Measurements from ENCODE around the gene MAPK9.

MAPK9 gene

GRCh38 chr5:180274695-180275094 lies 17.2 kb downstream of the MAPK9 start:
- Histone ChIP-seq H3K4me1 (ENCODE audit: control insufficient read depth, insufficient read depth, low read length, poor library complexity, severe bottlenecking) (no peaks in the 10 kb centered on the region), H3K36me3 (ENCODE audit: control insufficient read depth, insufficient read depth, low read length) (peaks cover 82% of the 10 kb centered on the region), H3K9me3 (ENCODE audit: control insufficient read depth, low read length) (peaks cover 24% of the 10 kb centered on the region), H3K27ac (ENCODE audit: low read depth, low read length, severe bottlenecking) (no peak overlapping the region), H3K4me3 (ENCODE audit: extremely low read depth, insufficient read depth, low read length, poor library complexity, severe bottlenecking) (no peak overlapping the region)
- no CpG with 5 or more reads among the region's 1 CpG for WGBS, 2 experiments (ENCODE audit: insufficient coverage in 2 of 2)

DNA sequence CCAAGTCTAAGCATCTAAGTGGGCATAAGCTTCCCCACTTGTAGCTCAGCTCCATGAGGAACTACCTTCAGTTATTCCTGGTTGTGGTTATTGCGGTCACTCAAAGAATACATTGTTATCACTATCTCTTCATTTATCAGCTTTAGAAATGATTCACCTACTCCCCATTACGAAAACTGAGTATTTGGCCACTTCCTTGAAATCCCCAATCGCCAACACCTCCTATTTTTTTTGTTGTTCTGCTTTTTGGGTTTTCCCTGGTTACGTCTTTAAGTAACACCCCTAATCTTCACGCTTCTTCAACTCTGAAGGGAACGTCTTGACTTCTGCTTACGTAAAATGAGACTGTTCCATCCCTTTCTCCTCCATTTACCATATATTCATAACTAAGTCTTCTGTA lies 20.7 kb downstream of the MAPK9 start:
- no peak overlapping the region for H3K27ac ChIP-seq (ENCODE audit: low read depth, low read length, severe bottlenecking)
- H3K4me1 ChIP-seq (ENCODE audit: control insufficient read depth, insufficient read depth, low read length, poor library complexity, severe bottlenecking) = no peaks in the 10 kb centered on the region
- H3K9me3 ChIP-seq (ENCODE audit: control insufficient read depth, low read length) = peaks cover 31% of the 10 kb centered on the region
- peaks cover 83% of the 10 kb centered on the region for H3K36me3 ChIP-seq (ENCODE audit: control insufficient read depth, insufficient read depth, low read length)
- WGBS, 2 experiments (ENCODE audit: insufficient coverage in 2 of 2) = 91 to 100% methylated on average over 4 to 5 of the region's 7 CpGs
- H3K4me3 ChIP-seq (ENCODE audit: extremely low read depth, insufficient read depth, low read length, poor library complexity, severe bottlenecking) = no peak overlapping the region

DNA sequence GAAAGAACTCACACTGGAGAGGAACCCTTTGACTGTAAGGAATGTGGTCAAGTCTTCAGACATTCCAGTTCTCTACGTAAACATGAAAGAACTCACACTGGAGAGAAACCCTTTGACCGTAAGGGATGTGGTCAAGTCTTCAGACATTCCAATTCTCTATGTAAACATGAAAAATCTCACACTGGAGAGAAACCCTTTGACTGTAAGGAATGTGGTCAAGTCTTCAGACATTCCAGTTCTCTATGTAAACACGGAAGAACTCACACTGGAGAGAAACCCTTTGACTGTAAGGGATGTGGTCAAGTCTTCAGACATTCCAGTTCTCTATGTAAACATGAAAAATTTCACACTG lies 32.6 kb downstream of the MAPK9 start:
- Histone ChIP-seq H3K9me3 (ENCODE audit: control insufficient read depth, low read length) (peaks cover 91% of the 10 kb centered on the region), H3K4me3 (ENCODE audit: extremely low read depth, insufficient read depth, low read length, poor library complexity, severe bottlenecking) (no peak overlapping the region), H3K27ac (ENCODE audit: low read depth, low read length, severe bottlenecking) (no peak overlapping the region), H3K36me3 (ENCODE audit: control insufficient read depth, insufficient read depth, low read length) (peaks cover 93% of the 10 kb centered on the region), H3K4me1 (ENCODE audit: control insufficient read depth, insufficient read depth, low read length, poor library complexity, severe bottlenecking) (no peaks in the 10 kb centered on the region)
- no CpG with 5 or more reads among the region's 3 CpGs for WGBS, 2 experiments (ENCODE audit: insufficient coverage in 2 of 2)

DNA sequence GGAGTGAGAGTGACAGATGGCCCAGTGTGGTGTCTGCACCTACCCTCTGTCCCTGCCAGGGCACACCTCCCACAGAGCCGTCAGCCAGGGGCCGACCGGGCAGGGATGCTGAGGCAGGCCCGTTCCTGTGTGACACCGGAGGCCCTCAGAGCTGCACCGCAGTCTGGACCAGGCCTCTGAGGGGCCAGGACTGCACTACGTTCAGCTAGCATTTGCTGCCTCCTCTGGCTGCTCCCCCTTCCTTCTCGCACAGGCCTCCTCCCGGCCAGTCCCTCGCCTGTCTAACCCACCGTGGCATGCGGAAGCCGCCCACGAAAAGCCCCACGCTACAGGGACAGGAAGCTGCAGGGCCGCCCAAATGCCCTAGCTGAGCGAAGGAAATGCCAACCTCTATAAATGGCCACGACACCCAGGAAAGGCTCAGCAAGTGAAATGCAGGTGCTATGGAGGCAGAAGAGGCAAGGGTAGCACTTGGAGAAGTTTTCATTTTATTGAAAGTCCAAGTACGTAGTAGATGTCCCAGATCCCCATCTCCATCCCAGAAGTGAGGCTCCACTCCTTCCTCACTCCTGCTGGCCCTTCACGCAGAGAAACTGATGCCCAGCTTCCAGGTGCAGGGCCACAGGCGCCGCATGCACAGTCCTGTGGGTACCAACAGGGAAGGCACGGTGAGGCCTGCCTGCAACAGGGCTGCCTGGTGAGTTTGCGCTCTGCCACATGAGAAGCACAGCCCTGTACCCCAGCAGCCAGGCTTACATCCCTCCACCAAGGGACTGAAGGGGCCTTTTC lies 38.7 kb downstream of the MAPK9 start:
- Histone ChIP-seq H3K4me3 (ENCODE audit: extremely low read depth, insufficient read depth, low read length, poor library complexity, severe bottlenecking) (no peak overlapping the region), H3K4me1 (ENCODE audit: control insufficient read depth, insufficient read depth, low read length, poor library complexity, severe bottlenecking) (no peaks in the 10 kb centered on the region), H3K9me3 (ENCODE audit: control insufficient read depth, low read length) (peaks cover 89% of the 10 kb centered on the region), H3K27ac (ENCODE audit: low read depth, low read length, severe bottlenecking) (no peak overlapping the region), H3K36me3 (ENCODE audit: control insufficient read depth, insufficient read depth, low read length) (peaks cover 91% of the 10 kb centered on the region)
- 90 to 92% methylated on average over 20 to 23 of the region's 24 CpGs for WGBS, 2 experiments (ENCODE audit: insufficient coverage in 2 of 2)

GRCh38 chr5:180251887-180252286 lies 40.0 kb downstream of the MAPK9 start:
- H3K9me3 ChIP-seq (ENCODE audit: control insufficient read depth, low read length) = peaks cover 85% of the 10 kb centered on the region
- no peak overlapping the region for H3K27ac ChIP-seq (ENCODE audit: low read depth, low read length, severe bottlenecking)
- no peaks in the 10 kb centered on the region for H3K4me1 ChIP-seq (ENCODE audit: control insufficient read depth, insufficient read depth, low read length, poor library complexity, severe bottlenecking)
- H3K4me3 ChIP-seq (ENCODE audit: extremely low read depth, insufficient read depth, low read length, poor library complexity, severe bottlenecking) = no peak overlapping the region
- WGBS, 2 experiments (ENCODE audit: insufficient coverage in 2 of 2) = 96 to 100% methylated on average over 4 of the region's 7 CpGs
- peaks cover 91% of the 10 kb centered on the region for H3K36me3 ChIP-seq (ENCODE audit: control insufficient read depth, insufficient read depth, low read length)

DNA sequence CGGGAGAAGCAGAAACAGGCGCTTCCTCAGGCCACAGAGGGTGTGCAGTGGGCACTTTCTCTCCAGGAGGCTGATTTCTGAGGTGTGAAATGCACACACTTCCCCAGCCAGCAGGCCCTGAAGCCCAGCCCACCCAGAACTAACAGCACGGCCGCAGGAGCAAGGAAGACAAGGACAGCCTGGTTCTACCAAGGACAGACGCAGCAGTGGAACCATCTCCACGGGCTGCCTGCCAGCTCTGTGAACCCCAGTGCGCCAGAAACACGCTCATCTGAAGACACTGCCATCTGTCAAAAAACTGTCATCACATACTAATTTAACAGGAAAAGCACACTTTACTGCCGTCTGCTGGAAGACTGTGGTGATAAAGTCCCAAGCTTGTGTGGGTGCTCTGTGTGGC lies 40.7 kb downstream of the MAPK9 start:
- no peak overlapping the region for H3K27ac ChIP-seq (ENCODE audit: low read depth, low read length, severe bottlenecking)
- H3K36me3 ChIP-seq (ENCODE audit: control insufficient read depth, insufficient read depth, low read length) = peaks cover 83% of the 10 kb centered on the region
- peaks cover 79% of the 10 kb centered on the region for H3K9me3 ChIP-seq (ENCODE audit: control insufficient read depth, low read length)
- H3K4me1 ChIP-seq (ENCODE audit: control insufficient read depth, insufficient read depth, low read length, poor library complexity, severe bottlenecking) = no peaks in the 10 kb centered on the region
- 98% methylated on average over 7 to 8 of the region's 9 CpGs for WGBS, 2 experiments (ENCODE audit: insufficient coverage in 2 of 2)
- no peak overlapping the region for H3K4me3 ChIP-seq (ENCODE audit: extremely low read depth, insufficient read depth, low read length, poor library complexity, severe bottlenecking)

DNA sequence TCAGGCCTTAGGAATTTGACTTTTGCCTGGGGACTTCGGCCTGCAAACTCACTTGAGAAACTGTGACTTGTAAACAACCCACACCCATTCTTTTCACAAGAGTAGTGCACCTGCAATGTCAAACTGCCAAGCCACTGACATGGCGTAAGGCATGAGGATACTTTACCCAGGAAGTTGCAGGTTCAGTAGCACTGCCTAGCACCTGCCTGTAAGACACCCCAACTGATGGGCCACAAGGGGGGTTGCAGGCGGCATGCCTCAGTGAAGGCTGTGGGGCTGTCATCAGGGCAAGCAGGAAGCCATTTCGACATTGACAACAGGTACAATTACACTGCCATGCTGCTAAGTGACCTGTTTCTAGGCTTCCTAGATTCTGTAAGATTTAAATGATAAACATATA lies 41.6 kb downstream of the MAPK9 start:
- no peak overlapping the region for H3K4me3 ChIP-seq (ENCODE audit: extremely low read depth, insufficient read depth, low read length, poor library complexity, severe bottlenecking)
- H3K4me1 ChIP-seq (ENCODE audit: control insufficient read depth, insufficient read depth, low read length, poor library complexity, severe bottlenecking) = no peaks in the 10 kb centered on the region
- WGBS, 2 experiments (ENCODE audit: insufficient coverage in 2 of 2) = 91 to 92% methylated on average over 2 to 4 of the region's 4 CpGs
- H3K36me3 ChIP-seq (ENCODE audit: control insufficient read depth, insufficient read depth, low read length) = peaks cover 80% of the 10 kb centered on the region
- no peak overlapping the region for H3K27ac ChIP-seq (ENCODE audit: low read depth, low read length, severe bottlenecking)
- peaks cover 71% of the 10 kb centered on the region for H3K9me3 ChIP-seq (ENCODE audit: control insufficient read depth, low read length)

DNA sequence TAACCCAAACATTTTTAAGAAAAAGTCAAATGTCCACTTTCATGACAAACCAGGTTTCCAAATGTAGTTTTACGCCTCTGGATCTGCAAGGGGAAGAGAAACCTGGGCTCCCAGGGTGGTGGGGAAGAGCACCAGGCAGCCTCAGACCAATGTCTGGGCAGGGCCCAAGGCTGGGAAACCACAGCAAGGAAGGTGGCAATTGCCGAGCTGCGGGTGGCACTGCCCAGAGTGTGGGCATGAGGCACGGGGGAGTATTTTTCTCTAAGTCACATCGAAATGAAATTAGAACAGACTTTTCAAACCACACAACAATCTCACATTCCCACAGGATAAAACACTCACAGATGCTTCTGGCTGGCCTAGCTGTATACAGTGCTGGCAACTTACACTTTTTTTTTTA lies 50.3 kb downstream of the MAPK9 start:
- no peaks in the 10 kb centered on the region for H3K4me1 ChIP-seq (ENCODE audit: control insufficient read depth, insufficient read depth, low read length, poor library complexity, severe bottlenecking)
- H3K27ac ChIP-seq (ENCODE audit: low read depth, low read length, severe bottlenecking) = no peak overlapping the region
- no peaks in the 10 kb centered on the region for H3K9me3 ChIP-seq (ENCODE audit: control insufficient read depth, low read length)
- H3K36me3 ChIP-seq (ENCODE audit: control insufficient read depth, insufficient read depth, low read length) = peaks cover 67% of the 10 kb centered on the region
- H3K4me3 ChIP-seq (ENCODE audit: extremely low read depth, insufficient read depth, low read length, poor library complexity, severe bottlenecking) = no peak overlapping the region
- 91 to 100% methylated on average over 3 to 4 of the region's 5 CpGs for WGBS, 2 experiments (ENCODE audit: insufficient coverage in 2 of 2)

GRCh38 chr5:180238631-180239030 lies 53.3 kb downstream of the MAPK9 start:
- H3K36me3 ChIP-seq (ENCODE audit: control insufficient read depth, insufficient read depth, low read length) = peaks cover 76% of the 10 kb centered on the region
- H3K4me1 ChIP-seq (ENCODE audit: control insufficient read depth, insufficient read depth, low read length, poor library complexity, severe bottlenecking) = no peaks in the 10 kb centered on the region
- no peaks in the 10 kb centered on the region for H3K9me3 ChIP-seq (ENCODE audit: control insufficient read depth, low read length)
- no peak overlapping the region for H3K27ac ChIP-seq (ENCODE audit: low read depth, low read length, severe bottlenecking)
- H3K4me3 ChIP-seq (ENCODE audit: extremely low read depth, insufficient read depth, low read length, poor library complexity, severe bottlenecking) = no peak overlapping the region
- WGBS, 2 experiments (ENCODE audit: insufficient coverage in 2 of 2) = 93% methylated on average over 2 of the region's 2 CpGs; no CpG with 5 or more reads in 1 of the 2 experiments

DNA sequence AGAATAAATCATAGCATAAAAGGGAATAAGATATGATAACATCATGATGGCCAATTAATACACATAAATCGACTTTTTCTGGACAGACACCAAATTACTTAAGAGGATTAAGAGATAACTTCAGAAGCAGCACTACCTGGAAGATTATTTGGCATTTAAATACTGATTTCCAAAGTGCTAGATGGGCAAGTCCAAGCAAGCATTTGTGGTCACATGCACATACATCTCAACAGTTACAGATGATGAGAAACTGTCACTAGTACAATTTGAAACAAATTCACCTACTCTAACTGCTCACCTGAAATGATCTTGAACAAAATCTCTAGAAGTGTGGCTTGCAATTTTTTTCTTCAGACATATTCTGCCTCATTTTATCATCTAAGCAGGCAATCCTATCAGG lies 56.0 kb downstream of the MAPK9 start:
- peaks cover 74% of the 10 kb centered on the region for H3K36me3 ChIP-seq (ENCODE audit: control insufficient read depth, insufficient read depth, low read length)

GRCh38 chr5:180235077-180235476 lies 56.8 kb downstream of the MAPK9 start:
- H3K9me3 ChIP-seq (ENCODE audit: control insufficient read depth, low read length) = no peaks in the 10 kb centered on the region
- H3K27ac ChIP-seq (ENCODE audit: low read depth, low read length, severe bottlenecking) = no peak overlapping the region
- 70 to 78% methylated on average over 3 to 4 of the region's 5 CpGs for WGBS, 2 experiments (ENCODE audit: insufficient coverage in 2 of 2)
- no peak overlapping the region for H3K4me3 ChIP-seq (ENCODE audit: extremely low read depth, insufficient read depth, low read length, poor library complexity, severe bottlenecking)
- no peaks in the 10 kb centered on the region for H3K4me1 ChIP-seq (ENCODE audit: control insufficient read depth, insufficient read depth, low read length, poor library complexity, severe bottlenecking)
- peaks cover 70% of the 10 kb centered on the region for H3K36me3 ChIP-seq (ENCODE audit: control insufficient read depth, insufficient read depth, low read length)

More for the DNA sequence above, 56.0 kb downstream of the MAPK9 start:
- Histone ChIP-seq H3K9me3 (ENCODE audit: control insufficient read depth, low read length) (no peaks in the 10 kb centered on the region), H3K4me3 (ENCODE audit: extremely low read depth, insufficient read depth, low read length, poor library complexity, severe bottlenecking) (no peak overlapping the region), H3K27ac (ENCODE audit: low read depth, low read length, severe bottlenecking) (no peak overlapping the region), H3K4me1 (ENCODE audit: control insufficient read depth, insufficient read depth, low read length, poor library complexity, severe bottlenecking) (no peaks in the 10 kb centered on the region)
- no CpG with 5 or more reads among the region's 1 CpG for WGBS, 2 experiments (ENCODE audit: insufficient coverage in 2 of 2)
